ENCODE data around the gene NFATC2. TPM values are rescaled to one million over a fixed set of nuclear protein-coding genes. Genes with fewer than 3 reads are reported as not detected.

Gene NFATC2
- total and polyA plus RNA-seq, 12 donors: 0.61 to 7.7 (median 4.0) TPM

GRCh38 chr20:51516855-51517254, 25.7 kb downstream of the NFATC2 start:
- no peak for TF ChIP-seq CTCF (IDR thresholded peaks at IDR 0.05)
- no peak for TF ChIP-seq POLR2A (IDR thresholded peaks at IDR 0.05)
- Histone ChIP-seq H3K27ac (no peak overlapping the region), H3K4me3 (no peak overlapping the region), H3K9me3 (replicated peaks in 1 of 3) (no peaks in the 10 kb centered on the region), H3K4me1 (replicated peaks in 1 of 2) (peaks cover 0 to 5% of the 10 kb centered on the region in 2 donors), H3K27me3 (no peaks in the 10 kb centered on the region), H3K36me3 (replicated peaks in 1 of 2) (no peaks in the 10 kb centered on the region)
- DNase-seq: no peak
- intact Hi-C loops (cut with DNase I): no loop called here
- 95 to 99% (median 97%) methylated on average over 7 of the region's 7 CpGs for WGBS, 4 donors

GRCh38 chr20:51514836-51515235, 27.7 kb downstream of the NFATC2 start:
- TF ChIP-seq CTCF (IDR thresholded peaks at IDR 0.05) (no peak), POLR2A (IDR thresholded peaks at IDR 0.05) (no peak)
- intact Hi-C loops (cut with DNase I): no loop called here
- no peaks in the 10 kb centered on the region for H3K9me3 ChIP-seq (replicated peaks in 1 of 3)
- no peak overlapping the region for H3K27ac ChIP-seq
- H3K27me3 ChIP-seq: no peaks in the 10 kb centered on the region
- H3K36me3 ChIP-seq (replicated peaks in 1 of 2): no peaks in the 10 kb centered on the region
- no peak overlapping the region for H3K4me3 ChIP-seq
- DNase-seq: no peak
- H3K4me1 ChIP-seq (replicated peaks in 1 of 2): peaks cover 0 to 5% of the 10 kb centered on the region in 2 donors
- WGBS, 4 donors: 92 to 100% (median 94%) methylated on average over 5 to 7 of the region's 7 CpGs

GRCh38 chr20:51514249-51514648, 28.3 kb downstream of the NFATC2 start:
- Histone ChIP-seq H3K4me1 (replicated peaks in 1 of 2) (peaks cover 0 to 5% of the 10 kb centered on the region in 2 donors), H3K27me3 (no peaks in the 10 kb centered on the region), H3K36me3 (replicated peaks in 1 of 2) (no peaks in the 10 kb centered on the region), H3K9me3 (replicated peaks in 1 of 3) (no peaks in the 10 kb centered on the region), H3K27ac (no peak overlapping the region), H3K4me3 (no peak overlapping the region)
- intact Hi-C loops (cut with DNase I): no loop called here
- DNase-seq: no peak
- TF ChIP-seq CTCF (IDR thresholded peaks at IDR 0.05): no peak
- TF ChIP-seq POLR2A (IDR thresholded peaks at IDR 0.05): no peak
- WGBS, 4 donors: 85 to 91% (median 88%) methylated on average over 3 of the region's 3 CpGs

- 85 to 95% (median 93%) methylated on average over 4 of the region's 4 CpGs for WGBS, 4 donors
- Histone ChIP-seq H3K36me3 (replicated peaks in 1 of 2) (no peaks in the 10 kb centered on the region), H3K4me3 (no peak overlapping the region), H3K9me3 (replicated peaks in 1 of 3) (no peaks in the 10 kb centered on the region), H3K4me1 (replicated peaks in 1 of 2) (peaks cover 0 to 5% of the 10 kb centered on the region in 2 donors), H3K27me3 (no peaks in the 10 kb centered on the region), H3K27ac (no peak overlapping the region)
- no peak for DNase-seq
- TF ChIP-seq POLR2A (IDR thresholded peaks at IDR 0.05): no peak
- TF ChIP-seq CTCF (IDR thresholded peaks at IDR 0.05): no peak
- intact Hi-C loops (cut with DNase I): no loop called here
Observed at GRCh38 chr20:51513545-51513944, 29.0 kb downstream of the NFATC2 start.
